Spleen (tissue), 11 donors: ENCODE measurements around the gene C4orf50. TPM values are rescaled to one million over a fixed set of nuclear protein-coding genes. Genes with fewer than 3 reads are reported as not detected.

Experiments
- DNase-seq: peaks from one replicate; pipeline ENCODE4 v3.0.0-alpha.2; 2020
- H3K27ac ChIP-seq, 8 donors: fragments of 200-600 bp; sonication (generic) in 7 of 8; 1 replicate in 4 of 8; 2 replicates in 4 of 8; pipeline versions ENCODE4 v1.5.0 to v1.8.0; 2016 to 2021; ENCODE audit warnings: inconsistent platforms in 4 of 8, mild to moderate bottlenecking in 4 of 8, moderate library complexity in 1 of 8
- H3K27me3 ChIP-seq, 7 donors: fragments of 200-600 bp; sonication (generic) in 6 of 7; replicated peaks in 1 of 7; 1 replicate in 4 of 7; 2 replicates in 3 of 7; pipeline versions ENCODE4 v1.5.0 to v1.8.0; 2016 to 2021; ENCODE audit warnings: inconsistent platforms in 3 of 7, mild to moderate bottlenecking in 1 of 7
- H3K36me3 ChIP-seq, 6 donors: fragments of 200-600 bp; sonication (generic) in 5 of 6; 1 replicate in 4 of 6; 2 replicates in 2 of 6; pipeline versions ENCODE4 v1.5.0 to v1.8.0; 2016 to 2021; ENCODE audit warnings: inconsistent platforms in 2 of 6
- H3K4me1 ChIP-seq, 6 donors: fragments of 200-600 bp; sonication (generic) in 5 of 6; 1 replicate in 3 of 6; 2 replicates in 3 of 6; pipeline versions ENCODE4 v1.5.0 to v1.8.0; 2016 to 2021; ENCODE audit warnings: inconsistent platforms in 3 of 6
- H3K4me3 ChIP-seq, 8 donors: fragments of 200-600 bp; sonication (generic) in 7 of 8; 1 replicate in 4 of 8; 2 replicates in 4 of 8; pipeline versions ENCODE4 v1.5.0 to v1.8.0; 2016 to 2021; ENCODE audit warnings: inconsistent platforms in 4 of 8, mild to moderate bottlenecking in 4 of 8, moderate library complexity in 2 of 8
- H3K9me3 ChIP-seq, 8 donors: fragments of 200-600 bp; sonication (generic) in 7 of 8; 1 replicate in 4 of 8; 2 replicates in 4 of 8; pipeline versions ENCODE4 v1.5.0 to v1.8.0; 2016 to 2021; ENCODE audit warnings: inconsistent platforms in 4 of 8
- POLR2A ChIP-seq, 3 donors: fragments of 450-650 bp; IDR thresholded peaks; one replicate each; pipeline ENCODE4 v1.5.1; 2017; ENCODE audit warnings: antibody characterized with exemption in 3 of 3, mild to moderate bottlenecking in 1 of 3
- POLR2AphosphoS5 ChIP-seq, 3 donors: sonication (generic); formaldehyde crosslinking; IDR thresholded peaks; one replicate each; pipeline ENCODE4 v1.5.1; 2017; ENCODE audit warnings: antibody characterized with exemption in 3 of 3
- WGBS, 5 donors: extraction: QIAGEN DNeasy Blood & Tissue Kit in 3 of 5; methylation state at CpG; one replicate each; pipeline versions ENCODE4 v1.1.5 to v1.1.7; 2013 to 2018; 5-methylcytosine and 5-hydroxymethylcytosine counted together
- intact Hi-C: fragments of 100-400 bp; cut with DNase I; formaldehyde crosslinking; loops from one replicate; pipeline ENCODE4 v1.15.0; 2023; ENCODE audit warnings: low total_unique reads
- polyA plus RNA-seq, 3 donors: library from polyadenylated mRNA; stranded (reverse); fragments of 200-250 nt; gene quantifications; one replicate each; pipeline ENCODE4 v1.2.1, GENCODE V29; 2013
- total RNA-seq, 7 donors: library from RNA; depleted of rRNA in 3 of 7; stranded (reverse); fragments of >200 nt in 3 of 7; fragmentation: NEBNext Ultra II Directional in 4 of 7; extraction: Animal tissue kit (Norgen Biotek cat#: 25700) in 4 of 7; gene quantifications; one replicate each; pipeline versions ENCODE4 v1.1.0 to v1.2.1, GENCODE V29; 2016 to 2021
- TF ChIP-seq, protein P1 (sequence below), 11 experiments: fragments of 200-600 bp in 7 of 11; fragments of 450-650 bp in 4 of 11; sonication (generic) in 4 of 11; IDR thresholded peaks in 8 of 11; conservative IDR thresholded peaks in 3 of 11; 1 replicate in 7 of 11; 2 replicates in 4 of 11; pipeline versions ENCODE4 v1.4.0 to v1.8.0; 2016 to 2021; ENCODE audit warnings: antibody characterized with exemption in 11 of 11, inconsistent platforms in 4 of 11, mild to moderate bottlenecking in 1 of 11
- donor health status: healthy with polysubstance abuse.
- donor health status: DM: no; HTN: no; CAD: no; lungs with moderate emphysema.
- donor health status: DM: no; HTN: no; CAD: no.
- donor health status: Bipolar disorder and iron deficiency.
- donor health status: healthy.
- donor health status: DM: no; HTN: no; CAD: no.
- donor health status: DM: yes; HTN: yes; CAD: no.

C4orf50 gene
- total and polyA plus RNA-seq, 10 donors, result 0.02 to 2.5 (median 0.30) TPM

DNA sequence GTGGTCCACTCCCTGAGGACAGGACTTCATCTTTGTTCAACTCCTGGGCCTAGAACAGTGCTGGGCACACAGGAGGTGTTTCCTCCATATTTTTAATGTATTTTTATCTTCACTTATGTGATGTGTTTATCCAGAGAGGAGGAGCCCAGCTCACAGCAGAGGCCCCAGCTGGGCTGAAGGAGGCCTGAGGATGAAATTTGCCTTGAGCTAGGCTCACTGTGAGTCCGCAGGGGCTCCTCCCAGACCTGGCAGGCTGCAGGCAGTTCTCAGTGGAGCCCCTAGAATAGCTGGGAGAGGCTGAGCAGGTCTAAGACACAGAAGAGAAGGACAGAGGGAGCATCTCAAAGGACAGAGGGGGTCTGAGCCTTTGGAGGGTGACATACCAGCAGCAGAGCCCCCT, 26.8 kb downstream of the C4orf50 start:
- intact Hi-C loops, result loop anchor here (10.0 kb wide), 1 partner anchor 333 kb away; no protein-coding TSS in a partner anchor
- TF ChIP-seq POLR2A (IDR thresholded peaks at IDR 0.05), result no peak
- TF ChIP-seq POLR2AphosphoS5 (IDR thresholded peaks at IDR 0.05), result no peak
- TF ChIP-seq, protein P1, sequence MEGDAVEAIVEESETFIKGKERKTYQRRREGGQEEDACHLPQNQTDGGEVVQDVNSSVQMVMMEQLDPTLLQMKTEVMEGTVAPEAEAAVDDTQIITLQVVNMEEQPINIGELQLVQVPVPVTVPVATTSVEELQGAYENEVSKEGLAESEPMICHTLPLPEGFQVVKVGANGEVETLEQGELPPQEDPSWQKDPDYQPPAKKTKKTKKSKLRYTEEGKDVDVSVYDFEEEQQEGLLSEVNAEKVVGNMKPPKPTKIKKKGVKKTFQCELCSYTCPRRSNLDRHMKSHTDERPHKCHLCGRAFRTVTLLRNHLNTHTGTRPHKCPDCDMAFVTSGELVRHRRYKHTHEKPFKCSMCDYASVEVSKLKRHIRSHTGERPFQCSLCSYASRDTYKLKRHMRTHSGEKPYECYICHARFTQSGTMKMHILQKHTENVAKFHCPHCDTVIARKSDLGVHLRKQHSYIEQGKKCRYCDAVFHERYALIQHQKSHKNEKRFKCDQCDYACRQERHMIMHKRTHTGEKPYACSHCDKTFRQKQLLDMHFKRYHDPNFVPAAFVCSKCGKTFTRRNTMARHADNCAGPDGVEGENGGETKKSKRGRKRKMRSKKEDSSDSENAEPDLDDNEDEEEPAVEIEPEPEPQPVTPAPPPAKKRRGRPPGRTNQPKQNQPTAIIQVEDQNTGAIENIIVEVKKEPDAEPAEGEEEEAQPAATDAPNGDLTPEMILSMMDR (IDR thresholded peaks at IDR 0.05 in 8 of 11, conservative IDR thresholded peaks at IDR 0.05 in 3 of 11), result no peak
- H3K36me3 ChIP-seq, result no peaks in the 10 kb centered on the region
- no peak overlapping the region for H3K4me3 ChIP-seq
- H3K4me1 ChIP-seq, result no peaks in the 10 kb centered on the region
- WGBS, 5 donors, result 42 to 79% (median 50%) methylated on average over 1 of the region's 1 CpG
- no peaks in the 10 kb centered on the region for H3K9me3 ChIP-seq
- DNase-seq, result no peak
- peaks cover 0 to 55% (median 4%) of the 10 kb centered on the region in 7 donors for H3K27me3 ChIP-seq
- H3K27ac ChIP-seq, result no peak overlapping the region

GRCh38 chr4:5990446-5991160, 27.6 kb downstream of the C4orf50 start:
- WGBS, 5 donors, result 85 to 91% (median 90%) methylated on average over 16 of the region's 16 CpGs
- Histone ChIP-seq H3K9me3 (peaks cover 0 to 3% (median 0%) of the 10 kb centered on the region in 8 donors), H3K4me3 (no peak overlapping the region), H3K27ac (no peak overlapping the region), H3K36me3 (no peaks in the 10 kb centered on the region), H3K4me1 (no peaks in the 10 kb centered on the region), H3K27me3 (peaks cover 0 to 50% (median 1%) of the 10 kb centered on the region in 7 donors)
- DNase-seq, result no peak
- intact Hi-C loops, result loop anchor here (10.0 kb wide), 1 partner anchor 334 kb away; no protein-coding TSS in a partner anchor
- TF ChIP-seq POLR2AphosphoS5 (IDR thresholded peaks at IDR 0.05) (no peak), POLR2A (IDR thresholded peaks at IDR 0.05) (no peak)
- TF ChIP-seq, protein P1 (IDR thresholded peaks at IDR 0.05 in 8 of 11, conservative IDR thresholded peaks at IDR 0.05 in 3 of 11), result no peak

GRCh38 chr4:5989236-5990225, 28.7 kb downstream of the C4orf50 start:
- no peaks in the 10 kb centered on the region for H3K36me3 ChIP-seq
- no peak overlapping the region for H3K4me3 ChIP-seq
- peaks cover 0 to 43% (median 0%) of the 10 kb centered on the region in 7 donors for H3K27me3 ChIP-seq
- no peak for DNase-seq
- 70 to 82% (median 73%) methylated on average over 18 of the region's 18 CpGs for WGBS, 5 donors
- no peak overlapping the region for H3K27ac ChIP-seq
- H3K9me3 ChIP-seq, result peaks cover 0 to 14% (median 7%) of the 10 kb centered on the region in 8 donors
- intact Hi-C loops, result loop anchor here (10.0 kb wide), 2 partner anchors 165 to 335 kb away; no protein-coding TSS in a partner anchor
- TF ChIP-seq, protein P1 (IDR thresholded peaks at IDR 0.05 in 8 of 11, conservative IDR thresholded peaks at IDR 0.05 in 3 of 11), result no peak
- TF ChIP-seq POLR2AphosphoS5 (IDR thresholded peaks at IDR 0.05), result no peak
- TF ChIP-seq POLR2A (IDR thresholded peaks at IDR 0.05), result no peak
- no peaks in the 10 kb centered on the region for H3K4me1 ChIP-seq
